Measurements from ENCODE around the gene LSM4. TPM values are rescaled to one million over a fixed set of nuclear protein-coding genes. Genes with fewer than 3 reads are reported as not detected.

Gene LSM4
- total and polyA plus RNA-seq, 2 of the 13 experiments (the other 11 are each of a cell fraction or from before 2014, with no cell fraction given), result 65.8 to 166 TPM

DNA sequence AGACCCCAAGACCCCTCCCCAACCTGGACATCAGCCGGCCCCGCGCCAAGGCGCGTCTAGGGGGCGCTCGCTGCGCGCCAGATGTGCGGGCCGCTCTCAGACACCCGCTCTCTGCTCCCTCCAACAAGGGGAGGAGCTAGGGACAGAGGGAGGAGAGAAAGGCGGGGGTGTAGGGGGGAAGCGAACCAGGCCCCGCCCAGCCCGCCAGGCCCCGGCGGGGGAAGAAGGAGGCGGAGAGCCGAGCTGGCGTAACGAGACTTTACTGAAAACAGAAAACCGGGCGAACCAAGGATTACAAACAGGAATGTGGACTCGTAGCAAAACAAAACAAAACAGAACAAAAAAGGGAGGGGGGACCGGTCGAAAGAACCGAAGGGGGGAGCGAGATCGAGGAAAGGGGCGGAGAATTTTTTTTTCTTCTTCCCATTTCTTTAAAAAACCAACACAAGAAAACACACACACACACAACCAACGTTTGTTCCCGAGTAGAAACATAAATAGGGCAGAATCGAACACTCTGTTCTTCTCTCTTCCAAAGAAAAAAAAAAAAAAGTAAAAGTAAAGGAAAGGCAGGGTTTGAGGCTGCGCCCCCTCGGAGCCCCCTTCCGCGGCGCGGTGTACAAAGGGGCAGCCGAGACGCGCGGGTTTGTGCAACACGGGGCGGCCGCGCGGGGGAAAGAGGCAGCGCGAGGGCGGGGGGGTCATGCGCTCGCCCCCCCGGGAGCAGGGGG, 43.2 kb downstream of the LSM4 start (continued):
- TF ChIP-seq CBX1 (IDR thresholded peaks at IDR 0.05; ENCODE audit: low read depth) (no peak), RCOR2 (CRISPR knock-in tag; IDR thresholded peaks at IDR 0.05) (no peak), ZNF232 (CRISPR knock-in tag; IDR thresholded peaks at IDR 0.05; ENCODE audit: borderline replicate concordance) (no peak), ZNF230 (CRISPR knock-in tag; IDR thresholded peaks at IDR 0.05) (no peak), ZNF83 (CRISPR knock-in tag; IDR thresholded peaks at IDR 0.05; ENCODE audit: borderline replicate concordance) (no peak), ZNF709 (CRISPR knock-in tag; IDR thresholded peaks at IDR 0.05) (no peak), ZNF441 (CRISPR knock-in tag; IDR thresholded peaks at IDR 0.05; ENCODE audit: borderline replicate concordance) (no peak), CCDC6 (CRISPR knock-in tag; IDR thresholded peaks at IDR 0.05) (no peak; the same call in 1 of the 2 replicates), PCBP1 (IDR thresholded peaks at IDR 0.05; ENCODE audit: borderline replicate concordance, low read depth, low read length) (peak; percentile 68; the same call in 1 of the 2 replicates), FOXP1 (IDR thresholded peaks at IDR 0.05) (no peak), FOXP1 (CRISPR knock-in tag; IDR thresholded peaks at IDR 0.05) (no peak), PCBP2 (optimal IDR thresholded peaks at IDR 0.05; ENCODE audit: low read depth, low read length, poor library complexity, severe bottlenecking) (no peak), TAF1 (CRISPR knock-in tag; IDR thresholded peaks at IDR 0.05) (peak; percentile 43; the same call in 1 of the 2 replicates), ZNF792 (CRISPR knock-in tag; IDR thresholded peaks at IDR 0.05) (peak; percentile 54), MATR3 (CRISPR knock-in tag; IDR thresholded peaks at IDR 0.05) (no peak), ZIK1 (CRISPR knock-in tag; IDR thresholded peaks at IDR 0.05; ENCODE audit: borderline replicate concordance, low read depth) (0 out of 2 replicates have a peak, but pooled peaks have one; percentile 21), ZNF678 (CRISPR knock-in tag; IDR thresholded peaks at IDR 0.05) (no peak)
- TF ChIP-seq, protein P1, sequence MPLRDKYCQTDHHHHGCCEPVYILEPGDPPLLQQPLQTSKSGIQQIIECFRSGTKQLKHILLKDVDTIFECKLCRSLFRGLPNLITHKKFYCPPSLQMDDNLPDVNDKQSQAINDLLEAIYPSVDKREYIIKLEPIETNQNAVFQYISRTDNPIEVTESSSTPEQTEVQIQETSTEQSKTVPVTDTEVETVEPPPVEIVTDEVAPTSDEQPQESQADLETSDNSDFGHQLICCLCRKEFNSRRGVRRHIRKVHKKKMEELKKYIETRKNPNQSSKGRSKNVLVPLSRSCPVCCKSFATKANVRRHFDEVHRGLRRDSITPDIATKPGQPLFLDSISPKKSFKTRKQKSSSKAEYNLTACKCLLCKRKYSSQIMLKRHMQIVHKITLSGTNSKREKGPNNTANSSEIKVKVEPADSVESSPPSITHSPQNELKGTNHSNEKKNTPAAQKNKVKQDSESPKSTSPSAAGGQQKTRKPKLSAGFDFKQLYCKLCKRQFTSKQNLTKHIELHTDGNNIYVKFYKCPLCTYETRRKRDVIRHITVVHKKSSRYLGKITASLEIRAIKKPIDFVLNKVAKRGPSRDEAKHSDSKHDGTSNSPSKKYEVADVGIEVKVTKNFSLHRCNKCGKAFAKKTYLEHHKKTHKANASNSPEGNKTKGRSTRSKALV (CRISPR knock-in tag; IDR thresholded peaks at IDR 0.05), result no peak
- TF ChIP-seq, protein P2, sequence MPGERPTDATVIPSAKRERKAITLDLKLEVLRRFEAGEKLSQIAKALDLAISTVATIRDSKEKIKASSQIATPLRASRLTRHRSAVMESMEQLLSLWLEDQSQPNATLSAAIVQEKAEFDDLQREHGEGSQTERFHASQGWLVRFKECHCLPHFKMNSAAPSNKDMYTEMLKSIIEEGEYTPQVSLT (CRISPR knock-in tag; IDR thresholded peaks at IDR 0.05; ENCODE audit: borderline replicate concordance, low read depth), result no peak
- TF ChIP-seq, protein P3, sequence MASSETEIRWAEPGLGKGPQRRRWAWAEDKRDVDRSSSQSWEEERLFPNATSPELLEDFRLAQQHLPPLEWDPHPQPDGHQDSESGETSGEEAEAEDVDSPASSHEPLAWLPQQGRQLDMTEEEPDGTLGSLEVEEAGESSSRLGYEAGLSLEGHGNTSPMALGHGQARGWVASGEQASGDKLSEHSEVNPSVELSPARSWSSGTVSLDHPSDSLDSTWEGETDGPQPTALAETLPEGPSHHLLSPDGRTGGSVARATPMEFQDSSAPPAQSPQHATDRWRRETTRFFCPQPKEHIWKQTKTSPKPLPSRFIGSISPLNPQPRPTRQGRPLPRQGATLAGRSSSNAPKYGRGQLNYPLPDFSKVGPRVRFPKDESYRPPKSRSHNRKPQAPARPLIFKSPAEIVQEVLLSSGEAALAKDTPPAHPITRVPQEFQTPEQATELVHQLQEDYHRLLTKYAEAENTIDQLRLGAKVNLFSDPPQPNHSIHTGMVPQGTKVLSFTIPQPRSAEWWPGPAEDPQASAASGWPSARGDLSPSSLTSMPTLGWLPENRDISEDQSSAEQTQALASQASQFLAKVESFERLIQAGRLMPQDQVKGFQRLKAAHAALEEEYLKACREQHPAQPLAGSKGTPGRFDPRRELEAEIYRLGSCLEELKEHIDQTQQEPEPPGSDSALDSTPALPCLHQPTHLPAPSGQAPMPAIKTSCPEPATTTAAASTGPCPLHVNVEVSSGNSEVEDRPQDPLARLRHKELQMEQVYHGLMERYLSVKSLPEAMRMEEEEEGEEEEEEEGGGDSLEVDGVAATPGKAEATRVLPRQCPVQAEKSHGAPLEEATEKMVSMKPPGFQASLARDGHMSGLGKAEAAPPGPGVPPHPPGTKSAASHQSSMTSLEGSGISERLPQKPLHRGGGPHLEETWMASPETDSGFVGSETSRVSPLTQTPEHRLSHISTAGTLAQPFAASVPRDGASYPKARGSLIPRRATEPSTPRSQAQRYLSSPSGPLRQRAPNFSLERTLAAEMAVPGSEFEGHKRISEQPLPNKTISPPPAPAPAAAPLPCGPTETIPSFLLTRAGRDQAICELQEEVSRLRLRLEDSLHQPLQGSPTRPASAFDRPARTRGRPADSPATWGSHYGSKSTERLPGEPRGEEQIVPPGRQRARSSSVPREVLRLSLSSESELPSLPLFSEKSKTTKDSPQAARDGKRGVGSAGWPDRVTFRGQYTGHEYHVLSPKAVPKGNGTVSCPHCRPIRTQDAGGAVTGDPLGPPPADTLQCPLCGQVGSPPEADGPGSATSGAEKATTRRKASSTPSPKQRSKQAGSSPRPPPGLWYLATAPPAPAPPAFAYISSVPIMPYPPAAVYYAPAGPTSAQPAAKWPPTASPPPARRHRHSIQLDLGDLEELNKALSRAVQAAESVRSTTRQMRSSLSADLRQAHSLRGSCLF (CRISPR knock-in tag; IDR thresholded peaks at IDR 0.05; ENCODE audit: borderline replicate concordance), result no peak
- TF ChIP-seq, protein P4, sequence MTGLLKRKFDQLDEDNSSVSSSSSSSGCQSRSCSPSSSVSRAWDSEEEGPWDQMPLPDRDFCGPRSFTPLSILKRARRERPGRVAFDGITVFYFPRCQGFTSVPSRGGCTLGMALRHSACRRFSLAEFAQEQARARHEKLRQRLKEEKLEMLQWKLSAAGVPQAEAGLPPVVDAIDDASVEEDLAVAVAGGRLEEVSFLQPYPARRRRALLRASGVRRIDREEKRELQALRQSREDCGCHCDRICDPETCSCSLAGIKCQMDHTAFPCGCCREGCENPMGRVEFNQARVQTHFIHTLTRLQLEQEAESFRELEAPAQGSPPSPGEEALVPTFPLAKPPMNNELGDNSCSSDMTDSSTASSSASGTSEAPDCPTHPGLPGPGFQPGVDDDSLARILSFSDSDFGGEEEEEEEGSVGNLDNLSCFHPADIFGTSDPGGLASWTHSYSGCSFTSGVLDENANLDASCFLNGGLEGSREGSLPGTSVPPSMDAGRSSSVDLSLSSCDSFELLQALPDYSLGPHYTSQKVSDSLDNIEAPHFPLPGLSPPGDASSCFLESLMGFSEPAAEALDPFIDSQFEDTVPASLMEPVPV (CRISPR knock-in tag; IDR thresholded peaks at IDR 0.05), result peak; percentile 24; the same call in 1 of the 2 replicates
